ENCODE data around the gene TNRC6B. TPM values are rescaled to one million over a fixed set of nuclear protein-coding genes. Genes with fewer than 3 reads are reported as not detected.

The TNRC6B gene
- polyA plus RNA-seq, 3 donors, result 7.2 to 16.5 (median 11.8) TPM

DNA sequence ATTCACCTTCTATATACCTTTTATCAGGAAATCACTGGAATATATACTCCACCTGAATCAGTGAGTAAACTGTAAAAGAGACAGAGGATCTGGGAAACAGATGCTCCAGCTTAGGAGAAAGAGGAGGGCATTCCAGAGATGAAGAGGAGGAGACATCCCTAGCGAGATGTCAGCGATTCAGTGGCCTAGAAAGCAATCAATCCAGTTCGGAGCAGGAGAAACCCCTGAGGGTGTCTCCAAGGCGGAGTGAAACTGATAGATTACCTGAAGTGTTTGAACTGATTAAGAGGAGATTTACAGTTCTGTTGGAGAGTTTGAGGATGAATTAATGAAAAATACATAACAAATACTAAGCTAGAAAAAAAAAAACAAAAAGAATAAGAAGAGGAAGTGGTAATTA is 24.5 kb upstream of the TNRC6B start:
- H2AFZ ChIP-seq (ENCODE audit: insufficient read depth, low read depth, low read length, poor library complexity, severe bottlenecking), result no peak overlapping the region
- H3K27ac Mint-ChIP-seq, result no peak overlapping the region
- peaks cover 0 to 2% (median 0%) of the 10 kb centered on the region in 3 donors for H3K27me3 Mint-ChIP-seq (ENCODE audit: low read depth in 3 of 3)

DNA sequence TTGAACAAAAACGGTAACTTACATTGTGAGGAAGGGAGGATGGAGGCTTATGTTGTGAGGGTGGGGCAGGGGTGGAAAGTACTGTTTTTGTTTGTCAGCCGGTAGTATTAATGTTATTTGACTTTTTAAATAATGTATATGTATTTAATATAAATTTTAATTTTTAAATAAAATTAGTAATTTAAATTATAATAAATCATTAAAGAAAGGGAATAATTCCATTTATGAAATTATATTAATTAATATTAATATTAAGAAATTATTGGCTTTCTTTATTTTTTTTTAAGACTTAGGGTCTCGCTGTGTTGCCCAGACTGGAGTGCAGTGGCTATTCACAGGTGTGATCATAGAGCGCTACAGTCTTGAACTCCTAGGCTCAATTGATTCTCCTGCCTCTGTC is 24.0 kb upstream of the TNRC6B start:
- no peak overlapping the region for H3K27ac Mint-ChIP-seq
- WGBS (ENCODE audit: insufficient coverage), result 100% methylated on average over 1 of the region's 4 CpGs
- peaks cover 11% of the 10 kb centered on the region for H3K4me1 Mint-ChIP-seq

More for the DNA sequence above, 24.5 kb upstream of the TNRC6B start:
- H3K36me3 Mint-ChIP-seq, result peaks cover 22 to 28% of the 10 kb centered on the region in 2 donors
- no peak for DNase-seq
- Histone ChIP-seq H3K27ac (ENCODE audit: low read depth in 1 of 2, low read length in 2 of 2) (no peak overlapping the region), H3K79me2 (ENCODE audit: insufficient read depth, low read length) (no peaks in the 10 kb centered on the region), H3K9me3 (replicated peaks in 1 of 2; ENCODE audit: control insufficient read depth in 1 of 2, insufficient read depth in 1 of 2, low read length in 2 of 2) (no peaks in the 10 kb centered on the region), H3K4me1 (ENCODE audit: control insufficient read depth in 1 of 2, insufficient read depth in 2 of 2, low read length in 2 of 2) (peaks cover 0 to 8% of the 10 kb centered on the region in 2 donors), H3K27me3 (ENCODE audit: control insufficient read depth in 2 of 2, insufficient read depth in 2 of 2, low read length in 2 of 2) (no peaks in the 10 kb centered on the region), H3K9ac (ENCODE audit: insufficient read depth, low read length, poor library complexity, severe bottlenecking) (no peak overlapping the region), H4K20me1 (ENCODE audit: insufficient read depth, low read length) (no peaks in the 10 kb centered on the region), H3K36me3 (replicated peaks in 1 of 2; ENCODE audit: control insufficient read depth in 1 of 2, insufficient read depth in 2 of 2, low read length in 2 of 2) (peaks cover 6 to 22% of the 10 kb centered on the region in 2 donors), H3K4me3 (replicated peaks in 1 of 3; ENCODE audit: low read depth in 2 of 3, low read length in 3 of 3) (no peak overlapping the region), H3K4me2 (replicated peaks; ENCODE audit: extremely low read depth, low read length, poor library complexity, severe bottlenecking) (no peak overlapping the region)
- peaks cover 11% of the 10 kb centered on the region for H3K4me1 Mint-ChIP-seq
- intact Hi-C loops (cut with micrococcal nuclease), result no loop called here
- TF ChIP-seq, protein P1, sequence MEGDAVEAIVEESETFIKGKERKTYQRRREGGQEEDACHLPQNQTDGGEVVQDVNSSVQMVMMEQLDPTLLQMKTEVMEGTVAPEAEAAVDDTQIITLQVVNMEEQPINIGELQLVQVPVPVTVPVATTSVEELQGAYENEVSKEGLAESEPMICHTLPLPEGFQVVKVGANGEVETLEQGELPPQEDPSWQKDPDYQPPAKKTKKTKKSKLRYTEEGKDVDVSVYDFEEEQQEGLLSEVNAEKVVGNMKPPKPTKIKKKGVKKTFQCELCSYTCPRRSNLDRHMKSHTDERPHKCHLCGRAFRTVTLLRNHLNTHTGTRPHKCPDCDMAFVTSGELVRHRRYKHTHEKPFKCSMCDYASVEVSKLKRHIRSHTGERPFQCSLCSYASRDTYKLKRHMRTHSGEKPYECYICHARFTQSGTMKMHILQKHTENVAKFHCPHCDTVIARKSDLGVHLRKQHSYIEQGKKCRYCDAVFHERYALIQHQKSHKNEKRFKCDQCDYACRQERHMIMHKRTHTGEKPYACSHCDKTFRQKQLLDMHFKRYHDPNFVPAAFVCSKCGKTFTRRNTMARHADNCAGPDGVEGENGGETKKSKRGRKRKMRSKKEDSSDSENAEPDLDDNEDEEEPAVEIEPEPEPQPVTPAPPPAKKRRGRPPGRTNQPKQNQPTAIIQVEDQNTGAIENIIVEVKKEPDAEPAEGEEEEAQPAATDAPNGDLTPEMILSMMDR (IDR thresholded peaks at IDR 0.05), result no peak
- 91% methylated on average over 3 of the region's 4 CpGs for WGBS (ENCODE audit: insufficient coverage)
- peaks cover 0 to 11% (median 0%) of the 10 kb centered on the region in 7 donors for H3K9me3 Mint-ChIP-seq
- H3K4me3 Mint-ChIP-seq, result no peak overlapping the region

More for the DNA sequence above, 24.0 kb upstream of the TNRC6B start:
- peaks cover 0 to 2% (median 0%) of the 10 kb centered on the region in 3 donors for H3K27me3 Mint-ChIP-seq (ENCODE audit: low read depth in 3 of 3)
- no peak overlapping the region for H2AFZ ChIP-seq (ENCODE audit: insufficient read depth, low read depth, low read length, poor library complexity, severe bottlenecking)
- no peaks in the 10 kb centered on the region for H3K79me2 ChIP-seq (ENCODE audit: insufficient read depth, low read length)
- H3K4me3 ChIP-seq (replicated peaks in 1 of 3; ENCODE audit: low read depth in 2 of 3, low read length in 3 of 3), result no peak overlapping the region
- no peaks in the 10 kb centered on the region for H3K9me3 ChIP-seq (replicated peaks in 1 of 2; ENCODE audit: control insufficient read depth in 1 of 2, insufficient read depth in 1 of 2, low read length in 2 of 2)
- no peak overlapping the region for H3K9ac ChIP-seq (ENCODE audit: insufficient read depth, low read length, poor library complexity, severe bottlenecking)
- no peaks in the 10 kb centered on the region for H3K27me3 ChIP-seq (ENCODE audit: control insufficient read depth in 2 of 2, insufficient read depth in 2 of 2, low read length in 2 of 2)
- H3K36me3 ChIP-seq (replicated peaks in 1 of 2; ENCODE audit: control insufficient read depth in 1 of 2, insufficient read depth in 2 of 2, low read length in 2 of 2), result peaks cover 6 to 26% of the 10 kb centered on the region in 2 donors
- peaks cover 0 to 8% of the 10 kb centered on the region in 2 donors for H3K4me1 ChIP-seq (ENCODE audit: control insufficient read depth in 1 of 2, insufficient read depth in 2 of 2, low read length in 2 of 2)
- no peaks in the 10 kb centered on the region for H4K20me1 ChIP-seq (ENCODE audit: insufficient read depth, low read length)
- no peak overlapping the region for H3K27ac ChIP-seq (ENCODE audit: low read depth in 1 of 2, low read length in 2 of 2)
- no peak for DNase-seq
- H3K4me2 ChIP-seq (replicated peaks; ENCODE audit: extremely low read depth, low read length, poor library complexity, severe bottlenecking), result no peak overlapping the region
- TF ChIP-seq, protein P1 (IDR thresholded peaks at IDR 0.05), result no peak
- intact Hi-C loops (cut with micrococcal nuclease), result no loop called here
- no peak overlapping the region for H3K4me3 Mint-ChIP-seq
- peaks cover 0 to 11% (median 0%) of the 10 kb centered on the region in 7 donors for H3K9me3 Mint-ChIP-seq
- H3K36me3 Mint-ChIP-seq, result peaks cover 22 to 25% of the 10 kb centered on the region in 2 donors
